Upper lobe of left lung (tissue), 6 donors: ENCODE data around the gene AMTN. TPM values are rescaled to one million over a fixed set of nuclear protein-coding genes. Genes with fewer than 3 reads are reported as not detected.

Source experiments
- ATAC-seq, 2 donors: fragments of 200-7000 bp; cut with Tn5 transposase; one replicate each; pipeline ENCODE4 v1.9.1; 2022; ENCODE audit warnings: mild to moderate bottlenecking in 2 of 2, moderate library complexity in 2 of 2; ENCODE audit not compliant: low FRiP score in 2 of 2
- DNase-seq, 2 donors: peaks; one replicate each; pipeline ENCODE4 v3.0.0-alpha.2; 2019 to 2020
- H3K27ac ChIP-seq, 4 donors: fragments of 200-600 bp; sonication (generic); one replicate each; pipeline ENCODE4 v1.5.1; 2016 to 2019
- H3K27me3 ChIP-seq, 4 donors: fragments of 200-600 bp; sonication (generic); one replicate each; pipeline ENCODE4 v1.5.1; 2017 to 2019
- H3K36me3 ChIP-seq, 4 donors: fragments of 200-600 bp; sonication (generic); one replicate each; pipeline ENCODE4 v1.5.1; 2016 to 2019
- H3K4me1 ChIP-seq, 4 donors: fragments of 200-600 bp; sonication (generic); one replicate each; pipeline ENCODE4 v1.5.1; 2018 to 2019
- H3K4me3 ChIP-seq, 4 donors: fragments of 200-600 bp; sonication (generic); one replicate each; pipeline ENCODE4 v1.5.1; 2017 to 2019; ENCODE audit warnings: mild to moderate bottlenecking in 2 of 4, moderate library complexity in 1 of 4
- H3K9me3 ChIP-seq, 4 donors: fragments of 200-600 bp; sonication (generic); one replicate each; pipeline ENCODE4 v1.5.1; 2018 to 2019
- CTCF ChIP-seq, 6 experiments: fragments of 450-650 bp in 4 of 6; fragments of 200-600 bp in 2 of 6; sonication (generic) in 2 of 6; IDR thresholded peaks; one replicate each; pipeline ENCODE4 v1.5.1; 2016 to 2019; ENCODE audit warnings: antibody characterized with exemption in 6 of 6
- EP300 ChIP-seq, 4 donors: sonication (generic); formaldehyde crosslinking; IDR thresholded peaks; one replicate each; pipeline ENCODE4 v1.5.1; 2017; ENCODE audit warnings: antibody characterized with exemption in 4 of 4, control low read depth in 2 of 4
- POLR2A ChIP-seq, 4 donors: fragments of 450-650 bp; IDR thresholded peaks; one replicate each; pipeline ENCODE4 v1.5.1; 2016 to 2017; ENCODE audit warnings: antibody characterized with exemption in 4 of 4, mild to moderate bottlenecking in 2 of 4
- POLR2AphosphoS5 ChIP-seq, 2 donors: sonication (generic); formaldehyde crosslinking; IDR thresholded peaks; one replicate each; pipeline ENCODE4 v1.5.1; 2017; ENCODE audit warnings: antibody characterized with exemption in 2 of 2
- WGBS, 2 donors: methylation state at CpG; one replicate each; pipeline ENCODE4 v1.1.5; 2017 to 2018; 5-methylcytosine and 5-hydroxymethylcytosine counted together
- total RNA-seq, 6 donors: library from RNA; depleted of rRNA in 4 of 6; stranded (reverse); fragments of >200 nt in 4 of 6; gene quantifications; one replicate each; pipeline versions ENCODE4 v1.1.0 to v1.2.1, GENCODE V29; 2016 to 2021
- donor health status: DM: no; HTN: no; CAD: no; lungs with moderate emphysema.
- donor health status: DM: no; HTN: yes; CAD: no; lungs with severe emphysema.

Gene AMTN
- total RNA-seq, 6 donors from 2014 or later, result not detected

- ATAC-seq (no peak), DNase-seq (no peak)
- no peak for TF ChIP-seq POLR2AphosphoS5 (IDR thresholded peaks at IDR 0.05)
- no peak for TF ChIP-seq EP300 (IDR thresholded peaks at IDR 0.05)
- TF ChIP-seq POLR2A (IDR thresholded peaks at IDR 0.05), result no peak
- TF ChIP-seq CTCF (IDR thresholded peaks at IDR 0.05), result no peak
- H3K4me1 ChIP-seq, result peaks cover 0 to 3% (median 0%) of the 10 kb centered on the region in 4 donors
- no peak overlapping the region for H3K4me3 ChIP-seq
- no peak overlapping the region for H3K27ac ChIP-seq
- no peaks in the 10 kb centered on the region for H3K9me3 ChIP-seq
- no peaks in the 10 kb centered on the region for H3K27me3 ChIP-seq
- WGBS, 2 donors, result 43 to 49% methylated on average over 4 of the region's 4 CpGs
- no peaks in the 10 kb centered on the region for H3K36me3 ChIP-seq
Measured at GRCh38 chr4:70504733-70505132, 13.6 kb upstream of the AMTN start.

DNA sequence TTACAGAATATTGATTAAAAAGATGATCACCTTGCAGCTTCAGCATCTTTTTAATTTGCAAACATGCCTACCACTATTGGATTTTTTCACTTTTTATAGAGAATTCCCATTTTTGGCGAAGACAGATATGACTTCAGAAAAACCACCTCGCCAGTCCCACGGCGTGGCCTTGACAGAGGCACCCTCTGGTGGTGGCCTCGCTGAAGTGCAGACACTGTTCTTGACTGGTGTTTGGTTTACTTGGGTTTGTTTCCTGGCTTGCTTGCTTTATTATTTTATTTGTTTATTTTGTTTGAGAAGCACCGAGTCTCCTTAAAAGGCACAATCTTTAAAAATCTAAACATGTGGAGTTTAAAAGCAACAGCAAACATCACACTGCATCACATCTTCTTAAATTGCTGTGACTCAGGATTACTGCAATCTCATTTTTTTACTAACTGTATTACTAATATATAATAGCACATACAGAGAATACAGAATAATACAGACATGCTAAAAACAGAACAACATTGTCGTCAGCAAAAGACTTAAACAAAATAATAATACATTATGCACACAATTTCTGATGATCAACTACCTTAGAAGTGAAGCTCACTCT, 13.1 kb upstream of the AMTN start:
- ATAC-seq (peak in 1 of 2 donors; percentile 83), DNase-seq (peak in 1 of 2 donors; percentile 36)
- H3K4me1 ChIP-seq, result peaks cover 0 to 3% (median 0%) of the 10 kb centered on the region in 4 donors
- peak; percentile 36 to 78 (median 71) for TF ChIP-seq CTCF (IDR thresholded peaks at IDR 0.05)
- no peak for TF ChIP-seq POLR2AphosphoS5 (IDR thresholded peaks at IDR 0.05)
- TF ChIP-seq POLR2A (IDR thresholded peaks at IDR 0.05), result no peak
- no peak overlapping the region for H3K27ac ChIP-seq
- H3K9me3 ChIP-seq, result no peaks in the 10 kb centered on the region
- no peaks in the 10 kb centered on the region for H3K36me3 ChIP-seq
- H3K27me3 ChIP-seq, result no peaks in the 10 kb centered on the region
- H3K4me3 ChIP-seq, result no peak overlapping the region
- 4 to 5% methylated on average over 7 of the region's 7 CpGs for WGBS, 2 donors

DNA sequence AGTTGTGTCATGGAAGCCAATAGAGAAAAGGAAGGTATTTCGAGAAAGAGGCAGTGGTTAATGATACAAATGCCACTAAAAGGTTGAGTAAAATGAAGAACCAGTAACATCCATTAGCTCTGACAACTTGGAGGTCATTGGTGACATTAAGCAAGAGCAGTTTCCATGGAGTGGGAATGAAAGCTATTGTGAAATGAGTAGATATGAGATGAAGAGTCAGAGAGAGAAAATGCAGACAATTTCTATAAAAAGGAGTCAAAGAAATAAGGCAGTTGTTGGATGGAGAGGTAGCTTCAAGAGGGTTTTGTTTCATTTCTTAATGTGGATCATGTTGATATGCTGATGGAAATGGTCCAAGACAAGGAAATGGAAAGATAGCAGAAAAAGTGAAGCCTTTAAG, 9.6 kb upstream of the AMTN start:
- Histone ChIP-seq H3K4me1 (peaks cover 0 to 3% (median 0%) of the 10 kb centered on the region in 4 donors), H3K27ac (no peak overlapping the region), H3K4me3 (no peak overlapping the region), H3K36me3 (no peaks in the 10 kb centered on the region), H3K27me3 (no peaks in the 10 kb centered on the region), H3K9me3 (no peaks in the 10 kb centered on the region)
- ATAC-seq (no peak), DNase-seq (no peak)
- TF ChIP-seq CTCF (IDR thresholded peaks at IDR 0.05), result no peak
- TF ChIP-seq POLR2A (IDR thresholded peaks at IDR 0.05), result no peak
- no peak for TF ChIP-seq EP300 (IDR thresholded peaks at IDR 0.05)
- TF ChIP-seq POLR2AphosphoS5 (IDR thresholded peaks at IDR 0.05), result no peak
- 38 to 40% methylated on average over 1 of the region's 1 CpG for WGBS, 2 donors

- Histone ChIP-seq H3K27me3 (no peaks in the 10 kb centered on the region), H3K27ac (no peak overlapping the region), H3K36me3 (no peaks in the 10 kb centered on the region), H3K4me3 (no peak overlapping the region), H3K4me1 (no peaks in the 10 kb centered on the region), H3K9me3 (no peaks in the 10 kb centered on the region)
- DNase-seq (no peak), ATAC-seq (no peak)
- TF ChIP-seq POLR2A (IDR thresholded peaks at IDR 0.05) (no peak), EP300 (IDR thresholded peaks at IDR 0.05) (no peak), CTCF (IDR thresholded peaks at IDR 0.05) (no peak), POLR2AphosphoS5 (IDR thresholded peaks at IDR 0.05) (no peak)
- 83 to 86% methylated on average over 3 of the region's 3 CpGs for WGBS, 2 donors
Measured at GRCh38 chr4:70511365-70511764, 7.0 kb upstream of the AMTN start.
